Measurements from ENCODE around the gene USP49. TPM values are rescaled to one million over a fixed set of nuclear protein-coding genes. Genes with fewer than 3 reads are reported as not detected.

The USP49 gene
- total and polyA plus RNA-seq, 2 of the 13 experiments (the other 11 are each of a cell fraction or from before 2014, with no cell fraction given), result 2.9 to 4.3 TPM

DNA sequence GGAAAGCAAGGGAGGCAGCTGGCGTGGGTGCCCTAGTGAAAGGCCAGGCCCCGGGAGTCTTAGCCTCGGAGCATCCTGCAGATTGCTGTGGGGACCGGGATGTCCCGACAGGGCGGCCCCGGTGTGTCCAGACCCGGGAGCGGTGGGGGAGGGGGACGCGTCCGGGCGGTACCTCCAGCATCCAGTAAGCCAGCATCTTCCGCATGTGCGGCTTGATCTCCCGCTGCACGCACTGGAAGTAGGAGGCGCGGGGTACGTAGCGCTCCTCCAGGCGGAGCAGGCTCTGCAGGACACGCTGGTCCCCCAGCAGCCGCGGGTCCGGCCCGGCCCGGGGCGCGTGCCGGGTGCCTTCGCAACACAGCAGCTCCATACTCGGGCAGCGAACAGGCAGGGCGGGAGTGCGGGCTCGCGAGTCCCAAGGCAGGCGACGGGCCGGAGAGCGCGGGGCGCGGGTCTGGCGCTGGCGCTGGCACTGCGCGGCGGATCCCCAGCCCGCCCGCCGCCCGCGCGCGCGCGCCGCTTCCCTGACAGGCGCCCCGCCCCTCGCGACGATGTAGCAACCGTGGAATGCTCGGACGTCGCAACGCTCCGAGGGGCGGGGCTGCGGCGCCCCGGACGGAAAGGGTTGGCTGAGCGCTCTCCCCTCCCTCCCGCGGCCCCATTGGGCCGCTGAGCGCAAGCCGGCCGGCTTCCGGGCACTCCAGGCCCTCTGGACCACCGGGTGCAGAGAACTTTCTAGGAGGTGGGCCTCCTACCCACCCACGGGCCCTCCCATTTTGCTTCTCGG, 46.3 kb upstream of the USP49 start, which contains the start of gene CCND3 (continued):
- TF ChIP-seq, protein P1, sequence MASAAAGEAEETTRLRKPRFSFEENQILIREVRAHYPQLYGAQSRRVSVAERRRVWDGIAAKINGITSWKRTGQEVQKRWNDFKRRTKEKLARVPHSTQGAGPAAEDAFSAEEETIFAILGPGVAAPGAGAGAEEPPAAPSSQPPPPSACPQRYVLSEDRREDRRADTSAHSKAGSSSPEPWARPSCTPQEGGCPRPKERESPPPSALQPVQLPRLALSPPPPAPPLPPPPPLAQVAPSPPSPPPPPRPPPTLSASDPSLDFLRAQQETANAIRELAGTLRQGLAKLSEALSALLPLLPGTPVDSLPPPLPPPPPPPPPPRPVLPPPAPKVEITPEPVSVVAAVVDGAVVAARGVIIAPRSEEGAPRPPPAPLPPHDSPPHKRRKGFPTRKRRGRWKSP (CRISPR knock-in tag; IDR thresholded peaks at IDR 0.05), result peak; percentile 97
- TF ChIP-seq ZNF562 (CRISPR knock-in tag; IDR thresholded peaks at IDR 0.05; ENCODE audit: borderline replicate concordance) (no peak; the same call in 1 of the 2 replicates), JDP2 (CRISPR knock-in tag; IDR thresholded peaks at IDR 0.05; ENCODE audit: borderline replicate concordance) (no peak), CC2D1A (CRISPR knock-in tag; IDR thresholded peaks at IDR 0.05) (no peak), DR1 (CRISPR knock-in tag; IDR thresholded peaks at IDR 0.05) (no peak), KDM1A (CRISPR knock-in tag; IDR thresholded peaks at IDR 0.05) (0 out of 2 replicates have a peak, but pooled peaks have one; percentile 5), ZNF274 (CRISPR knock-in tag; IDR thresholded peaks at IDR 0.05) (no peak), ZNF569 (CRISPR knock-in tag; IDR thresholded peaks at IDR 0.05; ENCODE audit: borderline replicate concordance) (no peak), CSRNP1 (CRISPR knock-in tag; IDR thresholded peaks at IDR 0.05) (no peak; the same call in 1 of the 2 replicates), SRSF1 (optimal IDR thresholded peaks at IDR 0.05; ENCODE audit: low read depth, low read length) (no peak), ZSCAN9 (CRISPR knock-in tag; IDR thresholded peaks at IDR 0.05; ENCODE audit: borderline replicate concordance) (0 out of 2 replicates have a peak, but pooled peaks have one; percentile 31), ZNF512 (CRISPR knock-in tag; IDR thresholded peaks at IDR 0.05) (no peak), ZNF652 (CRISPR knock-in tag; IDR thresholded peaks at IDR 0.05; ENCODE audit: borderline replicate concordance, low read depth) (no peak), SIX4 (CRISPR knock-in tag; IDR thresholded peaks at IDR 0.05) (no peak), HIVEP1 (CRISPR knock-in tag; IDR thresholded peaks at IDR 0.05) (0 out of 2 replicates have a peak, but pooled peaks have one; percentile 14), ARHGAP35 (CRISPR knock-in tag; IDR thresholded peaks at IDR 0.05; ENCODE audit: borderline replicate concordance) (no peak), TBP (CRISPR knock-in tag; IDR thresholded peaks at IDR 0.05) (no peak), ZNF703 (CRISPR knock-in tag; IDR thresholded peaks at IDR 0.05; ENCODE audit: borderline replicate concordance) (no peak), MED1 (CRISPR knock-in tag; IDR thresholded peaks at IDR 0.05) (no peak), RFX3 (CRISPR knock-in tag; IDR thresholded peaks at IDR 0.05) (peak; percentile 32; the same call in 1 of the 2 replicates), PLSCR1 (CRISPR knock-in tag; IDR thresholded peaks at IDR 0.05; ENCODE audit: borderline replicate concordance) (no peak), GLI4 (CRISPR knock-in tag; IDR thresholded peaks at IDR 0.05; ENCODE audit: borderline replicate concordance) (no peak)
- TF ChIP-seq, protein P2, sequence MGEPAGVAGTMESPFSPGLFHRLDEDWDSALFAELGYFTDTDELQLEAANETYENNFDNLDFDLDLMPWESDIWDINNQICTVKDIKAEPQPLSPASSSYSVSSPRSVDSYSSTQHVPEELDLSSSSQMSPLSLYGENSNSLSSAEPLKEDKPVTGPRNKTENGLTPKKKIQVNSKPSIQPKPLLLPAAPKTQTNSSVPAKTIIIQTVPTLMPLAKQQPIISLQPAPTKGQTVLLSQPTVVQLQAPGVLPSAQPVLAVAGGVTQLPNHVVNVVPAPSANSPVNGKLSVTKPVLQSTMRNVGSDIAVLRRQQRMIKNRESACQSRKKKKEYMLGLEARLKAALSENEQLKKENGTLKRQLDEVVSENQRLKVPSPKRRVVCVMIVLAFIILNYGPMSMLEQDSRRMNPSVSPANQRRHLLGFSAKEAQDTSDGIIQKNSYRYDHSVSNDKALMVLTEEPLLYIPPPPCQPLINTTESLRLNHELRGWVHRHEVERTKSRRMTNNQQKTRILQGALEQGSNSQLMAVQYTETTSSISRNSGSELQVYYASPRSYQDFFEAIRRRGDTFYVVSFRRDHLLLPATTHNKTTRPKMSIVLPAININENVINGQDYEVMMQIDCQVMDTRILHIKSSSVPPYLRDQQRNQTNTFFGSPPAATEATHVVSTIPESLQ (CRISPR knock-in tag; conservative IDR thresholded peaks at IDR 0.05), result no peak
